ENCODE results near the gene TARS2. TPM values are rescaled to one million over a fixed set of nuclear protein-coding genes. Genes with fewer than 3 reads are reported as not detected.

The TARS2 gene
- total RNA-seq, 1 experiment from 2014 or later: 44.8 TPM

GRCh38 chr1:150477320-150477719 is 9.9 kb upstream of the TARS2 start:
- H3K4me2 ChIP-seq: no peak overlapping the region
- no peaks in the 10 kb centered on the region for H3K9me3 ChIP-seq (ENCODE audit: insufficient read depth, low read depth)
- no peaks in the 10 kb centered on the region for H3K36me3 ChIP-seq (ENCODE audit: low read depth)
- peaks cover 3% of the 10 kb centered on the region; the same call in 1 of the 2 replicates for H3K4me1 ChIP-seq (replicated peaks; ENCODE audit: insufficient read depth)
- H4K20me1 ChIP-seq (ENCODE audit: insufficient read depth): no peaks in the 10 kb centered on the region
- BruUV-seq (replicated peaks): no TSS peak
- TF ChIP-seq CTCF (conservative IDR thresholded peaks at IDR 0.05): no peak
- TF ChIP-seq EZH2 (IDR thresholded peaks at IDR 0.05; ENCODE audit: low read depth): no peak
- H2AFZ ChIP-seq: no peak overlapping the region
- H3K27me3 ChIP-seq (ENCODE audit: insufficient read depth, low read depth): no peaks in the 10 kb centered on the region
- H3K79me2 ChIP-seq (ENCODE audit: low read depth): no peaks in the 10 kb centered on the region
- peaks cover 22% of the 10 kb centered on the region for H3F3A ChIP-seq (ENCODE audit: insufficient read depth, low read depth)
- intact Hi-C loops (cut with micrococcal nuclease; ENCODE audit: unreplicated experiment): no loop called here
- H3K4me3 ChIP-seq: no peak overlapping the region
- DNase-seq: no peak
- CTCF ChIA-PET: no interaction called here
- no peak overlapping the region for H3K27ac ChIP-seq
- POLR2A ChIA-PET (ENCODE audit: unreplicated experiment): no interaction called here
- H3K9me2 ChIP-seq (ENCODE audit: insufficient read depth): no peaks in the 10 kb centered on the region

- Histone ChIP-seq H3K9me2 (ENCODE audit: insufficient read depth) (no peaks in the 10 kb centered on the region), H4K20me1 (ENCODE audit: insufficient read depth) (no peaks in the 10 kb centered on the region), H3K4me3 (no peak overlapping the region), H3K27ac (no peak overlapping the region), H3F3A (ENCODE audit: insufficient read depth, low read depth) (peaks cover 23% of the 10 kb centered on the region), H3K27me3 (ENCODE audit: insufficient read depth, low read depth) (no peaks in the 10 kb centered on the region), H3K9me3 (ENCODE audit: insufficient read depth, low read depth) (no peaks in the 10 kb centered on the region), H3K36me3 (ENCODE audit: low read depth) (no peaks in the 10 kb centered on the region), H3K4me1 (replicated peaks; ENCODE audit: insufficient read depth) (peaks cover 3% of the 10 kb centered on the region; the same call in 1 of the 2 replicates), H3K79me2 (ENCODE audit: low read depth) (no peaks in the 10 kb centered on the region), H2AFZ (no peak overlapping the region), H3K4me2 (no peak overlapping the region)
- TF ChIP-seq EZH2 (IDR thresholded peaks at IDR 0.05; ENCODE audit: low read depth) (no peak), CTCF (conservative IDR thresholded peaks at IDR 0.05) (no peak)
- no TSS peak for BruUV-seq (replicated peaks)
- POLR2A ChIA-PET (ENCODE audit: unreplicated experiment): interaction anchor here (0.6 kb wide), 1 partner anchor 463 kb away, joined by 3 read pairs; no protein-coding TSS in a partner anchor
- CTCF ChIA-PET: no interaction called here
- peak; percentile 15 to 50 for DNase-seq
- intact Hi-C loops (cut with micrococcal nuclease; ENCODE audit: unreplicated experiment): no loop called here
Measured at GRCh38 chr1:150477733-150478132, 9.5 kb upstream of the TARS2 start.

GRCh38 chr1:150479370-150479769 is 7.8 kb upstream of the TARS2 start:
- intact Hi-C loops (cut with micrococcal nuclease; ENCODE audit: unreplicated experiment): no loop called here

More at GRCh38 chr1:150479370-150479769, 7.8 kb upstream of the TARS2 start:
- CTCF ChIA-PET: no interaction called here
- POLR2A ChIA-PET (ENCODE audit: unreplicated experiment): no interaction called here
- Histone ChIP-seq H3K9me2 (ENCODE audit: insufficient read depth) (no peaks in the 10 kb centered on the region), H2AFZ (no peak overlapping the region), H3K27ac (no peak overlapping the region), H3K4me2 (no peak overlapping the region), H3F3A (ENCODE audit: insufficient read depth, low read depth) (peaks cover 28% of the 10 kb centered on the region), H3K27me3 (ENCODE audit: insufficient read depth, low read depth) (no peaks in the 10 kb centered on the region), H3K4me1 (replicated peaks; ENCODE audit: insufficient read depth) (peaks cover 3% of the 10 kb centered on the region; the same call in 1 of the 2 replicates), H3K36me3 (ENCODE audit: low read depth) (no peaks in the 10 kb centered on the region), H4K20me1 (ENCODE audit: insufficient read depth) (no peaks in the 10 kb centered on the region), H3K9me3 (ENCODE audit: insufficient read depth, low read depth) (no peaks in the 10 kb centered on the region), H3K79me2 (ENCODE audit: low read depth) (no peaks in the 10 kb centered on the region), H3K4me3 (no peak overlapping the region)
- TF ChIP-seq CTCF (conservative IDR thresholded peaks at IDR 0.05) (no peak), EZH2 (IDR thresholded peaks at IDR 0.05; ENCODE audit: low read depth) (no peak)
- no peak for DNase-seq
- BruUV-seq (replicated peaks): no TSS peak
